ENCODE results near the gene SMIM5.

The SMIM5 gene

DNA sequence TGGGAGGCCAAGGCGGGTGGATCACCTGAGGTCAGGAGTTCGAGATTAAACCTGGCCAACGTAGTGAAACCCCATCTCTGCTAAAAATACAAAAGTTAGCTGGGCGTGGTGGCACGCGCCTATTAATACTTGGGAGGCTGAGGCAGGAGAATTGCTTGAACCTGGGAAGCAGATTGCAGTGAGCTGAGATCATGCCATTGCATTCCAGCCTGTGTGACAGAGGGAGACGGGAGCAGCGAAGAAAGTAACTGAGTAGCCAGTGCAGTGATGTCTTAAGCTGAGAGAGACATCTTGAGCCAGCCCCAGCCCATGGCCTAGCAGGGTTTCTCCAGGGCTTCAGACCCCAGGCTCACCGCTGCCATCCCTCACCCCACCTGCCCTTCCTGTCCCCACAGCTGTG is 9.8 kb upstream of the SMIM5 start:
- no peaks in the 10 kb centered on the region for H3K9me3 ChIP-seq
- TF ChIP-seq, protein P1, sequence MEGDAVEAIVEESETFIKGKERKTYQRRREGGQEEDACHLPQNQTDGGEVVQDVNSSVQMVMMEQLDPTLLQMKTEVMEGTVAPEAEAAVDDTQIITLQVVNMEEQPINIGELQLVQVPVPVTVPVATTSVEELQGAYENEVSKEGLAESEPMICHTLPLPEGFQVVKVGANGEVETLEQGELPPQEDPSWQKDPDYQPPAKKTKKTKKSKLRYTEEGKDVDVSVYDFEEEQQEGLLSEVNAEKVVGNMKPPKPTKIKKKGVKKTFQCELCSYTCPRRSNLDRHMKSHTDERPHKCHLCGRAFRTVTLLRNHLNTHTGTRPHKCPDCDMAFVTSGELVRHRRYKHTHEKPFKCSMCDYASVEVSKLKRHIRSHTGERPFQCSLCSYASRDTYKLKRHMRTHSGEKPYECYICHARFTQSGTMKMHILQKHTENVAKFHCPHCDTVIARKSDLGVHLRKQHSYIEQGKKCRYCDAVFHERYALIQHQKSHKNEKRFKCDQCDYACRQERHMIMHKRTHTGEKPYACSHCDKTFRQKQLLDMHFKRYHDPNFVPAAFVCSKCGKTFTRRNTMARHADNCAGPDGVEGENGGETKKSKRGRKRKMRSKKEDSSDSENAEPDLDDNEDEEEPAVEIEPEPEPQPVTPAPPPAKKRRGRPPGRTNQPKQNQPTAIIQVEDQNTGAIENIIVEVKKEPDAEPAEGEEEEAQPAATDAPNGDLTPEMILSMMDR (IDR thresholded peaks at IDR 0.05) = no peak
- no peak overlapping the region for H3K4me3 ChIP-seq
- no peaks in the 10 kb centered on the region for H3K4me1 ChIP-seq
- no peak for DNase-seq
- no peak overlapping the region for H3K27ac ChIP-seq
- intact Hi-C loops (cut with DNase I; ENCODE audit: low total_unique reads) = no loop called here
- peaks cover 0 to 92% (median 52%) of the 10 kb centered on the region in 3 donors for H3K36me3 ChIP-seq
- H3K27me3 ChIP-seq = no peaks in the 10 kb centered on the region

DNA sequence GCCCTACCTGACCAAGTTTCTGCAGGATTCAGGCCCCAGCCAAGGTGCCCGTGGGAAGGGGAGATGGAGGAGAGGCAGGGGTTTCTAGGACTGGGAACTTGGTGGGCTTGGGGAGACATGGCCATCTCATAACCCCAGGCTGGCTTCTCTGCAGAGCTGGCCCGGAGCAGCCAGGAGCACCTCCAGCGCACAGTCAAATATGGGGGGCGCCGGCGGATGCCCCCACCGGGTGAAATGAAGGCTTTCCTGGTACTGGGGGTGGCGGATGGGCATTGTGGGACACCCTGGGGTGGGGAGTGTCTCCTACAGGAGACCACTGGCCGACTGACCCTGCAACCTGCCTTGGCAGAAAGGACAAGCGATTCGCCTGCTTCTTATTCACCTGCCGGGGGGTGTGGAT is 9.2 kb upstream of the SMIM5 start:
- DNase-seq = no peak
- Histone ChIP-seq H3K9me3 (no peaks in the 10 kb centered on the region), H3K36me3 (peaks cover 0 to 91% (median 46%) of the 10 kb centered on the region in 3 donors), H3K27ac (no peak overlapping the region), H3K27me3 (no peaks in the 10 kb centered on the region), H3K4me3 (no peak overlapping the region), H3K4me1 (no peaks in the 10 kb centered on the region)
- TF ChIP-seq, protein P1 (IDR thresholded peaks at IDR 0.05) = no peak
- intact Hi-C loops (cut with DNase I; ENCODE audit: low total_unique reads) = no loop called here

DNA sequence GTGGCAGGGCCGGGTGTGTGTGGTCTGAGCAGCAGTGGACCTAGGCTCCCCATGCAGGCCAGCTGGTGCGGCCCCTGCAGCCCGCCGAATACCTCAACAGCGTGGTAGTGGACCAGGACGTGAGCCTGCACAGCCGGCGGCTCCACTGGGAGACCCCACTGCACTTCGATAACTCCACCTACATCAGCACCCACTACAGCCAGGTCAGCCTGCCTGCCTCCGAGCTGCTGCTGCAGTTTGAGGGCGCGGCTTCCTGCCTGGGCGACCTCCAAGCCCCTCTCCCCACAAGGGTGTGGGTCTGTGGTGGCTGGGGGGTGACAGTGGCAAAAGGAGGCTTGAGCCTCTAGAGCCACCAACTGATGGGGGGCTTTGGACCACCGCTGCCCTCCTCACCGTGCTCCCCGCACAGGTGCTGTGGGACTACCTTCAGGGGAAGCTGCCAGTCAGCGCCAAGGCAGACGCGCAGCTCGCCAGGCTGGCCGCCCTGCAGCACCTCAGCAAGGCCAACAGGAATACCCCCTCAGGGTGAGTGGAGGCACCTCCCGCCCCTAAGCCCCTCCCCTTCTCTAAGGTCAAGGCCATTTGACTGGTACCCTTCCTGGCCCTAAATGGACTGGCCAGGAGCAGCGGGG is 8.4 kb upstream of the SMIM5 start:
- Histone ChIP-seq H3K27ac (no peak overlapping the region), H3K36me3 (peaks cover 0 to 90% (median 38%) of the 10 kb centered on the region in 3 donors), H3K9me3 (no peaks in the 10 kb centered on the region), H3K27me3 (no peaks in the 10 kb centered on the region), H3K4me1 (no peaks in the 10 kb centered on the region), H3K4me3 (no peak overlapping the region)
- no peak for DNase-seq
- TF ChIP-seq, protein P1 (IDR thresholded peaks at IDR 0.05) = no peak
- intact Hi-C loops (cut with DNase I; ENCODE audit: low total_unique reads) = no loop called here

DNA sequence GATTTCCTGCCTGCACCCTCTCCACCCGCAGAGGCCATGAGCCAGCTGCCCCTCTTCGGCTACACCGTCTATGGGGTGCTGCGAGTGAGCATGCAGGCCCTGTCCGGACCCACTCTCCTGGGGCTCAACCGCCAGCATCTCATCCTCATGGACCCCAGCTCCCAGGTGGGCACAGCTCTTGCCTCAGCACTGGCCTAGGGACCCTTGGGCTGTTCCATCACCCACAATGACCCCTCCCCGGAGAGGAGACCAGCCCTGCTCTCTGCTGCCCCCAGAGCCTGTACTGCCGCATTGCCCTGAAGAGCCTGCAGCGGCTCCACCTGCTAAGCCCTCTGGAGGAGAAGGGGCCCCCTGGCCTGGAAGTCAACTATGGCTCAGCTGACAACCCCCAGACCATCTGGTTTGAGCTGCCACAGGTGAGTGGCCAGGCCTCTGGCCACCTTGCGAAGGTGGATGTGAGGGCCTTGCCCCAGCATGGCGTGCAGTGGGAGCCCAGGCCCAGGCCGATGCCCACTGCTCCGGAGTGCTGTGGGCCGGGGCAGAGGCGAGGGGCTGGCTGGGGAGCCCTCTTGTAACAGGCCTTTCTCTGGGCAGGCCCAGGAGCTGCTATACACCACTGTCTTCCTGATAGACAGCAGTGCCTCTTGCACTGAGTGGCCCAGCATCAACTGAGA is 7.3 kb upstream of the SMIM5 start:
- DNase-seq = no peak
- no peaks in the 10 kb centered on the region for H3K9me3 ChIP-seq
- H3K27me3 ChIP-seq = no peaks in the 10 kb centered on the region
- TF ChIP-seq, protein P1 (IDR thresholded peaks at IDR 0.05) = peak; percentile 14 to 35
- peaks cover 0 to 90% (median 26%) of the 10 kb centered on the region in 3 donors for H3K36me3 ChIP-seq
- no peaks in the 10 kb centered on the region for H3K4me1 ChIP-seq
- intact Hi-C loops (cut with DNase I; ENCODE audit: low total_unique reads) = no loop called here
- no peak overlapping the region for H3K27ac ChIP-seq
- no peak overlapping the region for H3K4me3 ChIP-seq

DNA sequence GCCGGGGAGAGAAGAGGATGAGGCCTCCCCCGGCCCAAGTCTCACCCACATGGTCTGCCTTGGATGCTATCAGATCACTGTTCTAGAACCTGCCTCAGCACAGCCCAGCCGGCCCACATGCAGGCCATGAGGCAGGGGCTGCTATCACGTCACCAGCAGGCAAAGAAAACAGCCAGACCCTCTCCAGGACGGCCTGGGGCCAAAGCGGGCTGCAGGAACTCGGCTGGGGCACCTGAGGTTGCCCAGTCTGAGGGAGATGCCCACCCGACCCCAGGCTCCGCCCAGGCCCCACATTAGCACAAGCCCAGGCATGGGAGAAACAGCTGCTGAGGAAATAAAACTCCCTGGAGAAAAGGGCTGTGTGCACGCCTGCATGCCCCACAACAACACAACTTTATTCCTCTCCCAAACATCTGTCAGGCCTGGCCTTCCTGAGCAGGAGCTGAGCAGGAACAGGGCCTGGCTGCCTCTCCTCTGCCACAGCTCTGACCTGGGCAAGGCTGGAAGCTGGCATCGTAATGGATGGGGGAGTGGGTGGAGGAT is 6.7 kb upstream of the SMIM5 start:
- H3K27me3 ChIP-seq = no peaks in the 10 kb centered on the region
- intact Hi-C loops (cut with DNase I; ENCODE audit: low total_unique reads) = no loop called here
- no peak overlapping the region for H3K4me3 ChIP-seq
- DNase-seq = no peak
- no peaks in the 10 kb centered on the region for H3K4me1 ChIP-seq
- TF ChIP-seq, protein P1 (IDR thresholded peaks at IDR 0.05) = no peak
- no peak overlapping the region for H3K27ac ChIP-seq
- H3K36me3 ChIP-seq = peaks cover 0 to 90% (median 20%) of the 10 kb centered on the region in 3 donors
- H3K9me3 ChIP-seq = no peaks in the 10 kb centered on the region
